Upper lobe of left lung (tissue), 4 donors: ENCODE results near the gene SF3A2.

Experiments used
- EP300 ChIP-seq, 4 donors: sonication (generic); formaldehyde crosslinking; IDR thresholded peaks; one replicate each; pipeline ENCODE4 v1.5.1; 2017; ENCODE audit warnings: antibody characterized with exemption in 4 of 4, control low read depth in 2 of 4
- POLR2A ChIP-seq, 4 donors: fragments of 450-650 bp; IDR thresholded peaks; one replicate each; pipeline ENCODE4 v1.5.1; 2016 to 2017; ENCODE audit warnings: antibody characterized with exemption in 4 of 4, mild to moderate bottlenecking in 2 of 4
- POLR2AphosphoS5 ChIP-seq, 2 donors: sonication (generic); formaldehyde crosslinking; IDR thresholded peaks; one replicate each; pipeline ENCODE4 v1.5.1; 2017; ENCODE audit warnings: antibody characterized with exemption in 2 of 2
- TF ChIP-seq, protein P1 (sequence below), 6 experiments: fragments of 450-650 bp in 4 of 6; fragments of 200-600 bp in 2 of 6; sonication (generic) in 2 of 6; IDR thresholded peaks; one replicate each; pipeline ENCODE4 v1.5.1; 2016 to 2019; ENCODE audit warnings: antibody characterized with exemption in 6 of 6

GRCh38 chr19:2244125-2244411, 7.4 kb downstream of the SF3A2 start:
- TF ChIP-seq, protein P1, sequence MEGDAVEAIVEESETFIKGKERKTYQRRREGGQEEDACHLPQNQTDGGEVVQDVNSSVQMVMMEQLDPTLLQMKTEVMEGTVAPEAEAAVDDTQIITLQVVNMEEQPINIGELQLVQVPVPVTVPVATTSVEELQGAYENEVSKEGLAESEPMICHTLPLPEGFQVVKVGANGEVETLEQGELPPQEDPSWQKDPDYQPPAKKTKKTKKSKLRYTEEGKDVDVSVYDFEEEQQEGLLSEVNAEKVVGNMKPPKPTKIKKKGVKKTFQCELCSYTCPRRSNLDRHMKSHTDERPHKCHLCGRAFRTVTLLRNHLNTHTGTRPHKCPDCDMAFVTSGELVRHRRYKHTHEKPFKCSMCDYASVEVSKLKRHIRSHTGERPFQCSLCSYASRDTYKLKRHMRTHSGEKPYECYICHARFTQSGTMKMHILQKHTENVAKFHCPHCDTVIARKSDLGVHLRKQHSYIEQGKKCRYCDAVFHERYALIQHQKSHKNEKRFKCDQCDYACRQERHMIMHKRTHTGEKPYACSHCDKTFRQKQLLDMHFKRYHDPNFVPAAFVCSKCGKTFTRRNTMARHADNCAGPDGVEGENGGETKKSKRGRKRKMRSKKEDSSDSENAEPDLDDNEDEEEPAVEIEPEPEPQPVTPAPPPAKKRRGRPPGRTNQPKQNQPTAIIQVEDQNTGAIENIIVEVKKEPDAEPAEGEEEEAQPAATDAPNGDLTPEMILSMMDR (IDR thresholded peaks at IDR 0.05) = no peak
- TF ChIP-seq POLR2A (IDR thresholded peaks at IDR 0.05) (no peak), POLR2AphosphoS5 (IDR thresholded peaks at IDR 0.05) (no peak), EP300 (IDR thresholded peaks at IDR 0.05) (no peak)
